DOHH2 (cell line): ENCODE results near the gene TMEM252.

ENCODE experiments used
- H3F3A ChIP-seq: fragments of 200-600 bp; sonication (generic), shearing (Covaris generic); 2 replicates; pipeline ENCODE4 v1.6.0; 2016; ENCODE audit warnings: antibody characterized with exemption, mild to moderate bottlenecking; ENCODE audit not compliant: control insufficient read depth, insufficient read depth
- H3K27ac ChIP-seq: fragments of 200-600 bp; sonication (generic); 2 replicates; pipeline ENCODE4 v1.5.1; 2014; ENCODE audit warnings: low read depth, mild to moderate bottlenecking, low read length, moderate library complexity
- H3K27me3 ChIP-seq: fragments of 200-600 bp; sonication (generic); 2 replicates; pipeline ENCODE4 v1.6.1; 2014; ENCODE audit warnings: mild to moderate bottlenecking, low read length, mixed read lengths; ENCODE audit not compliant: control insufficient read depth
- H3K36me3 ChIP-seq: fragments of 200-600 bp; sonication (generic); 2 replicates; pipeline ENCODE4 v1.6.1; 2014; ENCODE audit warnings: mild to moderate bottlenecking, low read length, moderate library complexity, mixed read lengths; ENCODE audit not compliant: control insufficient read depth
- H3K4me1 ChIP-seq: fragments of 200-600 bp; sonication (generic); 2 replicates; pipeline ENCODE4 v1.6.1; 2014; ENCODE audit warnings: mild to moderate bottlenecking, low read length, mixed read lengths; ENCODE audit not compliant: control insufficient read depth
- H3K4me2 ChIP-seq: fragments of 200-600 bp; sonication (generic); 2 replicates; pipeline ENCODE4 v1.6.0; 2014; ENCODE audit warnings: mild to moderate bottlenecking, low read length, moderate library complexity
- H3K4me3 ChIP-seq: fragments of 200-600 bp; sonication (generic); 2 replicates; pipeline ENCODE4 v1.5.1; 2014; ENCODE audit warnings: mild to moderate bottlenecking, low read length, mixed read lengths
- H3K79me2 ChIP-seq: fragments of 200-600 bp; sonication (generic); 2 replicates; pipeline ENCODE4 v1.6.1; 2014; ENCODE audit warnings: mild to moderate bottlenecking, low read length, mixed read lengths; ENCODE audit not compliant: control insufficient read depth
- H3K9me2 ChIP-seq: fragments of 200-600 bp; sonication (generic); replicated peaks from 2 replicates; pipeline ENCODE4 v1.6.1; 2014; ENCODE audit warnings: mild to moderate bottlenecking, low read length, mixed read lengths; ENCODE audit not compliant: control insufficient read depth
- H3K9me3 ChIP-seq: fragments of 200-600 bp; sonication (generic); 2 replicates; pipeline ENCODE4 v1.6.1; 2014; ENCODE audit warnings: antibody characterized with exemption, low read length, mixed read lengths; ENCODE audit not compliant: control insufficient read depth, insufficient read depth
- H4K20me1 ChIP-seq: fragments of 200-600 bp; sonication (generic); 2 replicates; pipeline ENCODE4 v1.6.0; 2014; ENCODE audit warnings: low read depth, mild to moderate bottlenecking, antibody characterized with exemption, low read length, moderate library complexity; ENCODE audit not compliant: control insufficient read depth, insufficient read depth
- EZH2phosphoT487 ChIP-seq: fragments of 200-600 bp; sonication (generic); IDR thresholded peaks from 2 replicates; pipeline ENCODE4 v1.6.1; 2017; ENCODE audit warnings: borderline replicate concordance, mild to moderate bottlenecking, antibody characterized with exemption, low read length, moderate library complexity, mixed read lengths
- TF ChIP-seq, protein P1 (sequence below): fragments of 200-600 bp; sonication (generic); IDR thresholded peaks from one replicate; pipeline ENCODE4 v1.5.1; 2014; ENCODE audit warnings: antibody characterized with exemption, mild to moderate bottlenecking, low read depth, low read length; ENCODE audit not compliant: poor library complexity, severe bottlenecking

TMEM252 gene

GRCh38 chr9:68496356-68496755, 44.3 kb downstream of the TMEM252 start:
- H3K9me2 ChIP-seq: no peaks in the 10 kb centered on the region
- H3K79me2 ChIP-seq: no peaks in the 10 kb centered on the region
- peaks cover 3% of the 10 kb centered on the region; the same call in 1 of the 2 replicates for H4K20me1 ChIP-seq
- H3K9me3 ChIP-seq: no peaks in the 10 kb centered on the region
- TF ChIP-seq, protein P1, sequence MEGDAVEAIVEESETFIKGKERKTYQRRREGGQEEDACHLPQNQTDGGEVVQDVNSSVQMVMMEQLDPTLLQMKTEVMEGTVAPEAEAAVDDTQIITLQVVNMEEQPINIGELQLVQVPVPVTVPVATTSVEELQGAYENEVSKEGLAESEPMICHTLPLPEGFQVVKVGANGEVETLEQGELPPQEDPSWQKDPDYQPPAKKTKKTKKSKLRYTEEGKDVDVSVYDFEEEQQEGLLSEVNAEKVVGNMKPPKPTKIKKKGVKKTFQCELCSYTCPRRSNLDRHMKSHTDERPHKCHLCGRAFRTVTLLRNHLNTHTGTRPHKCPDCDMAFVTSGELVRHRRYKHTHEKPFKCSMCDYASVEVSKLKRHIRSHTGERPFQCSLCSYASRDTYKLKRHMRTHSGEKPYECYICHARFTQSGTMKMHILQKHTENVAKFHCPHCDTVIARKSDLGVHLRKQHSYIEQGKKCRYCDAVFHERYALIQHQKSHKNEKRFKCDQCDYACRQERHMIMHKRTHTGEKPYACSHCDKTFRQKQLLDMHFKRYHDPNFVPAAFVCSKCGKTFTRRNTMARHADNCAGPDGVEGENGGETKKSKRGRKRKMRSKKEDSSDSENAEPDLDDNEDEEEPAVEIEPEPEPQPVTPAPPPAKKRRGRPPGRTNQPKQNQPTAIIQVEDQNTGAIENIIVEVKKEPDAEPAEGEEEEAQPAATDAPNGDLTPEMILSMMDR: no peak
- no peak for TF ChIP-seq EZH2phosphoT487
- no peaks in the 10 kb centered on the region for H3K4me1 ChIP-seq
- H3F3A ChIP-seq: no peaks in the 10 kb centered on the region
- no peaks in the 10 kb centered on the region for H3K36me3 ChIP-seq
- H3K4me2 ChIP-seq: no peak overlapping the region
- H3K4me3 ChIP-seq: no peak overlapping the region
- no peak overlapping the region for H3K27ac ChIP-seq
- peaks cover 12% of the 10 kb centered on the region for H3K27me3 ChIP-seq

- Histone ChIP-seq H3K4me3 (no peak overlapping the region), H4K20me1 (peaks cover 3% of the 10 kb centered on the region; the same call in 1 of the 2 replicates), H3K79me2 (no peaks in the 10 kb centered on the region), H3K36me3 (no peaks in the 10 kb centered on the region), H3F3A (no peaks in the 10 kb centered on the region), H3K9me2 (no peaks in the 10 kb centered on the region), H3K27me3 (peaks cover 12% of the 10 kb centered on the region), H3K9me3 (no peaks in the 10 kb centered on the region), H3K27ac (no peak overlapping the region), H3K4me2 (no peak overlapping the region), H3K4me1 (no peaks in the 10 kb centered on the region)
- TF ChIP-seq EZH2phosphoT487: no peak
- TF ChIP-seq, protein P1: no peak
Observed at GRCh38 chr9:68495247-68495646, 45.4 kb downstream of the TMEM252 start.

DNA sequence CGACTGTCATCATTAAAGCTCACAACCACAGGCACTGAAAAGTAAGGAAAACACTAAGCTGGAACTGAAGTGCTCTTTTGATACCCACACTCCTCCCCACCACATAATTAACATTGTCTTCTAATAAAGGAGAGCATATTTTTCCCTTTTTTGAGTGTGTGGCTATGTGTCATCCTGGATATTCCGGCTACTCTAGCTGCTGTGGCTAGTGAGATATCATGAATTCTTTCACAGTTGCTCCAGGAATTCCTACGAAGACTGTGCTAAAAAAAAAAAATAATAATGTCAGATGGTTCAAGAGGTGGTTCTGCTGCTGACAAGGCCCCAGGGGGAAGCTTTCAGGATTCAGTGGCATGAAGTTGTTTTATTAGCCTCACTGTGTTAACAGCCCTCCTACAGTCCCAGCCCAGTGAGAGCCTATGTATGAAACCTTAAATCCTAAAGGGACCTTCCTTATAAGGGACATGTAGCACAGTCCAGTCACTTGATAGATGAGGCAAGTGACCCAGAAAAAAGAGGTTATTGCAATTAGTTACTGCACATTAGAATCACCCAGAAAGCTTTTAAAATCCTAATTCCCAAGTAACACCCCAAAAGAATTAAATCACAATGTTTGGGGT, 46.6 kb downstream of the TMEM252 start:
- Histone ChIP-seq H3K27ac (no peak overlapping the region), H3K9me2 (no peaks in the 10 kb centered on the region), H3K4me2 (no peak overlapping the region), H3K9me3 (no peaks in the 10 kb centered on the region), H3F3A (no peaks in the 10 kb centered on the region), H3K4me1 (no peaks in the 10 kb centered on the region), H3K79me2 (no peaks in the 10 kb centered on the region), H3K36me3 (no peaks in the 10 kb centered on the region), H3K4me3 (no peak overlapping the region), H3K27me3 (peaks cover 12% of the 10 kb centered on the region), H4K20me1 (peaks cover 3% of the 10 kb centered on the region; the same call in 1 of the 2 replicates)
- no peak for TF ChIP-seq EZH2phosphoT487
- TF ChIP-seq, protein P1: no peak
